GM12878 (cell line): Measurements from ENCODE around the gene TSHZ2. TPM values are rescaled to one million over a fixed set of nuclear protein-coding genes. Genes with fewer than 3 reads are reported as not detected.

ENCODE experiments used
- ATAC-seq: fragments of 200-7000 bp; cut with Tn5 transposase; 3 replicates; pipeline ENCODE4 v1.9.1; 2020; ENCODE audit warnings: mild to moderate bottlenecking, moderate library complexity
- BruUV-seq: library from RNA; stranded (reverse); fragments of 400-500 nt; replicated peaks from 2 replicates; lab custom pipeline; 2021; lab: Mats Ljungman, UMichigan
- CTCF ChIA-PET: fragments of 300-600 bp; sonication (Branson Sonifier 250); formaldehyde crosslinking; extraction: SDS; loops from one replicate; lab custom pipeline; 2021; ENCODE audit warnings: inconsistent platforms; lab: Yijun Ruan, JAX
- POLR2A ChIA-PET: fragments of 350-600 bp; formaldehyde crosslinking; extraction: SDS; loops from one replicate; lab custom pipeline; 2021; ENCODE audit warnings: inconsistent platforms; lab: Charles Lee
- RAD21 ChIA-PET: fragments of 300-600 bp; sonication (Branson Sonifier 250); formaldehyde crosslinking; loops from one replicate; lab custom pipeline; 2023; ENCODE audit warnings: antibody characterized with exemption; ENCODE audit not compliant: unreplicated experiment; lab: Charles Lee
- SMC1A ChIA-PET: fragments of 300-600 bp; sonication (Branson Sonifier 250); formaldehyde crosslinking; loops from one replicate; lab custom pipeline; 2023; ENCODE audit not compliant: unreplicated experiment, uncharacterized antibody; lab: Charles Lee
- DNase-seq: peaks from one replicate; pipeline ENCODE4 v3.0.0-alpha.2; 2011; ENCODE audit warnings: low read depth, low spot score
- FAIRE-seq: peaks from 3 replicates; lab custom pipeline; 2011; peaks lifted over from hg19 to GRCh38; lab: Jason Lieb, UNC
- H2AFZ ChIP-seq: 2 replicates; pipeline ENCODE4 v1.6.0; 2011; ENCODE audit warnings: low read depth, low read length, control low read depth; ENCODE audit not compliant: control insufficient read depth
- H3K27ac ChIP-seq: 2 replicates; pipeline ENCODE4 v1.5.1; 2011; ENCODE audit warnings: control low read depth; ENCODE audit not compliant: control insufficient read depth, insufficient read depth
- H3K27me3 ChIP-seq, 2 experiments: replicated peaks in 1 of 2; 2 replicates each; pipeline versions ENCODE4 v1.6.0 to v1.6.1; 2011; ENCODE audit warnings: low read length in 1 of 2; ENCODE audit not compliant: control insufficient read depth in 2 of 2, insufficient read depth in 2 of 2
- H3K36me3 ChIP-seq, 2 experiments: 2 replicates each; pipeline ENCODE4 v1.5.1; 2011; ENCODE audit warnings: low read length in 1 of 2; ENCODE audit not compliant: control insufficient read depth in 2 of 2, insufficient read depth in 2 of 2
- H3K4me1 ChIP-seq: 2 replicates; pipeline ENCODE4 v1.6.1; 2011; ENCODE audit warnings: mild to moderate bottlenecking, low read length, moderate library complexity, mixed read lengths; ENCODE audit not compliant: control insufficient read depth, insufficient read depth
- H3K4me2 ChIP-seq: 2 replicates; pipeline ENCODE4 v1.6.0; 2011; ENCODE audit warnings: control low read depth; ENCODE audit not compliant: control insufficient read depth, insufficient read depth
- H3K4me3 ChIP-seq: fragments of 200-600 bp; sonication (generic); 2 replicates; pipeline ENCODE4 v1.5.1; 2016
- H3K79me2 ChIP-seq: 2 replicates; pipeline ENCODE4 v1.6.0; 2011; ENCODE audit warnings: low read length; ENCODE audit not compliant: control insufficient read depth, insufficient read depth
- H3K9ac ChIP-seq: 2 replicates; pipeline ENCODE4 v1.8.0; 2011; ENCODE audit warnings: low read length, control low read depth, mixed read lengths; ENCODE audit not compliant: control insufficient read depth, insufficient read depth
- H3K9me3 ChIP-seq: replicated peaks from 3 replicates; pipeline ENCODE4 v1.5.1; 2011; ENCODE audit warnings: mild to moderate bottlenecking, low read length; ENCODE audit not compliant: control insufficient read depth, insufficient read depth
- H4K20me1 ChIP-seq: 2 replicates; pipeline ENCODE4 v1.6.0; 2011; ENCODE audit not compliant: control insufficient read depth, insufficient read depth
- ATF3 ChIP-seq: IDR thresholded peaks from 2 replicates; pipeline ENCODE4 v1.6.1; 2011; ENCODE audit warnings: low read depth, mild to moderate bottlenecking, low read length, moderate library complexity, borderline replicate concordance; ENCODE audit errors: extremely low read depth
- CHD2 ChIP-seq: IDR thresholded peaks from 2 replicates; pipeline ENCODE4 v1.6.1; 2011; ENCODE audit warnings: low read depth, low read length, improper control_type of control experiment, borderline replicate concordance
- EP300 ChIP-seq, 2 experiments: fragments of 150-350 bp in 1 of 2; IDR thresholded peaks; 2 replicates each; pipeline ENCODE4 v1.6.1; 2011 to 2012; ENCODE audit warnings: low read depth in 2 of 2, low read length in 2 of 2, borderline replicate concordance in 1 of 2, improper control_type of control experiment in 1 of 2, inconsistent platforms in 1 of 2; ENCODE audit not compliant: control insufficient read depth in 1 of 2
- NBN ChIP-seq: fragments of 450-650 bp; IDR thresholded peaks from 2 replicates; pipeline ENCODE4 v1.6.1; 2016
- STAT1 ChIP-seq: fragments of 450-650 bp; conservative IDR thresholded peaks from 2 replicates; pipeline ENCODE4 v1.6.1; 2014; ENCODE audit warnings: antibody characterized with exemption, mild to moderate bottlenecking
- ZNF687 ChIP-seq: fragments of 450-650 bp; IDR thresholded peaks from 2 replicates; pipeline ENCODE4 v1.6.1; 2017; ENCODE audit warnings: mild to moderate bottlenecking, moderate library complexity
- WGBS: methylation state at CpG from one replicate; pipeline ENCODE4 v1.1.6; 2016; ENCODE audit warnings: low lambda C conversion rate; ENCODE audit not compliant: insufficient replicate concordance, insufficient coverage; ENCODE audit errors: missing lambda C conversion rate; 5-methylcytosine and 5-hydroxymethylcytosine counted together
- in situ Hi-C: fragments of 300-500 bp; cut with MboI; formaldehyde crosslinking; loops from 9 replicates; pipeline ENCODE4 v1.14.3; 2018; ENCODE audit warnings: mixed read lengths
- intact Hi-C: fragments of 100-400 bp; cut with micrococcal nuclease; formaldehyde crosslinking; loops from one replicate; pipeline ENCODE4 v1.14.2; 2022; ENCODE audit not compliant: unreplicated experiment
- polyA plus RNA-seq, 11 experiments: library from polyadenylated mRNA; depleted of rRNA in 4 of 11; unstranded in 6 of 11; stranded (reverse) in 5 of 11; fragments of >200 nt; fragmentation: Nextera tagmentation in 4 of 11; fragmentation: Illumina TruSeq in 1 of 11; extraction: Ambion mirVana in 4 of 11; extraction: Trizol in 1 of 11; gene quantifications; 1 replicate in 1 of 11; 2 replicates in 10 of 11; pipeline versions ENCODE4 v1.2.1 to v1.2.3, GENCODE V29; 2011 to 2016; ENCODE audit warnings: inconsistent platforms in 2 of 11, missing spikeins in 2 of 11, low read depth in 1 of 11
- total RNA-seq, 4 experiments: library from RNA; depleted of rRNA in 3 of 4; stranded (reverse); fragments of >200 nt in 3 of 4; fragmentation: Illumina TruSeq in 1 of 4; extraction: Trizol in 1 of 4; gene quantifications; 2 replicates each; pipeline versions ENCODE4 v1.2.1 to v1.2.3, GENCODE V29; 2013 to 2021
- TF ChIP-seq, protein P1 (sequence below): IDR thresholded peaks from 2 replicates; pipeline ENCODE4 v1.6.1; 2011; ENCODE audit warnings: borderline replicate concordance, low read depth, mild to moderate bottlenecking, moderate library complexity, mixed read lengths, low read length; ENCODE audit not compliant: insufficient read depth; ENCODE audit errors: extremely low read length
- TF ChIP-seq, protein P2 (sequence below): IDR thresholded peaks from 2 replicates; pipeline ENCODE4 v1.6.1; 2012; ENCODE audit warnings: low read depth, low read length, improper control_type of control experiment

Gene TSHZ2
- total and polyA plus RNA-seq, 10 of the 15 experiments (the other 5 are each of a cell fraction or from before 2014, with no cell fraction given): 0.01 to 0.86 (median 0.13) TPM; not detected in 2

GRCh38 chr20:53175135-53175780 is 203.1 kb downstream of the TSHZ2 start:
- in situ Hi-C loops: no loop called here
- no TSS peak for BruUV-seq
- ChIA-PET RAD21 (interaction anchor here (0.6 kb wide), 1 partner anchor 104 kb away, joined by 6 read pairs; no protein-coding TSS in a partner anchor), SMC1A (no interaction called here), POLR2A (interaction anchor here (0.6 kb wide), 1 partner anchor 26 kb away, joined by 7 read pairs; no protein-coding TSS in a partner anchor), CTCF (interaction anchor here (0.8 kb wide), 1 partner anchor 16 kb away, joined by 3 read pairs; no protein-coding TSS in a partner anchor)
- Histone ChIP-seq H3K4me2 (no peak overlapping the region), H3K4me3 (no peak overlapping the region), H3K27ac (no peak overlapping the region), H3K9ac (no peak overlapping the region), H2AFZ (no peak overlapping the region), H4K20me1 (no peaks in the 10 kb centered on the region), H3K27me3 (0 out of 4 replicates have a peak, but pooled peaks cover 0 to 3% of the 10 kb centered on the region in 2 experiments), H3K79me2 (no peaks in the 10 kb centered on the region), H3K4me1 (no peaks in the 10 kb centered on the region), H3K9me3 (no peaks in the 10 kb centered on the region), H3K36me3 (no peaks in the 10 kb centered on the region)
- TF ChIP-seq, protein P1, sequence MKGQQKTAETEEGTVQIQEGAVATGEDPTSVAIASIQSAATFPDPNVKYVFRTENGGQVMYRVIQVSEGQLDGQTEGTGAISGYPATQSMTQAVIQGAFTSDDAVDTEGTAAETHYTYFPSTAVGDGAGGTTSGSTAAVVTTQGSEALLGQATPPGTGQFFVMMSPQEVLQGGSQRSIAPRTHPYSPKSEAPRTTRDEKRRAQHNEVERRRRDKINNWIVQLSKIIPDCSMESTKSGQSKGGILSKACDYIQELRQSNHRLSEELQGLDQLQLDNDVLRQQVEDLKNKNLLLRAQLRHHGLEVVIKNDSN: no peak
- TF ChIP-seq, protein P2, sequence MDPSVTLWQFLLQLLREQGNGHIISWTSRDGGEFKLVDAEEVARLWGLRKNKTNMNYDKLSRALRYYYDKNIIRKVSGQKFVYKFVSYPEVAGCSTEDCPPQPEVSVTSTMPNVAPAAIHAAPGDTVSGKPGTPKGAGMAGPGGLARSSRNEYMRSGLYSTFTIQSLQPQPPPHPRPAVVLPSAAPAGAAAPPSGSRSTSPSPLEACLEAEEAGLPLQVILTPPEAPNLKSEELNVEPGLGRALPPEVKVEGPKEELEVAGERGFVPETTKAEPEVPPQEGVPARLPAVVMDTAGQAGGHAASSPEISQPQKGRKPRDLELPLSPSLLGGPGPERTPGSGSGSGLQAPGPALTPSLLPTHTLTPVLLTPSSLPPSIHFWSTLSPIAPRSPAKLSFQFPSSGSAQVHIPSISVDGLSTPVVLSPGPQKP: no peak
- WGBS: 28% methylated on average over 9 of the region's 12 CpGs
- FAIRE-seq: no peak
- DNase-seq: no peak
- no peak for ATAC-seq
- intact Hi-C loops: no loop called here

DNA sequence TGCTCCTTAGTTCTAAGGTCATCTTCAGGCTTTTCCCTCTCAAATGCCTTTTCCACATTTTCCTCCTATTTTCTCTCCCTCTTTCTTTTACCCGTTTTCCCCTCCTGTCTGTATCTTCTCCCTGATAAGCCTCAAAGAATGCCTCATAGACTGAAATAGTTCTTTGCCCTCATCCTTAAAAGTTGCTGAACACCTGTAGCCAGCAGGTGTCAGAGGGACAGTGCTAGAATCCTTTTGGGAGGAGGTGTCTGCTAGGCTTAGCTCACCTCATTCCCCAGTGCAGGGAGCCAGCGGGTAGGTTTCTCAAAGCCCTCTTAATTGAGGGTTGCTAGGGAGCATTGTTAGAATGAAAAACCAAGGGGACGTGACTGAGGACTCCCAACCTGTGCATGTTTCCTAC is 204.0 kb downstream of the TSHZ2 start:
- ChIA-PET RAD21 (no interaction called here), POLR2A (no interaction called here), SMC1A (no interaction called here), CTCF (no interaction called here)
- in situ Hi-C loops: no loop called here
- intact Hi-C loops: no loop called here
- no TSS peak for BruUV-seq
- Histone ChIP-seq H2AFZ (no peak overlapping the region), H3K36me3 (no peaks in the 10 kb centered on the region), H3K27me3 (0 out of 4 replicates have a peak, but pooled peaks cover 0 to 3% of the 10 kb centered on the region in 2 experiments), H3K27ac (no peak overlapping the region), H4K20me1 (no peaks in the 10 kb centered on the region), H3K9ac (no peak overlapping the region), H3K4me1 (no peaks in the 10 kb centered on the region), H3K9me3 (no peaks in the 10 kb centered on the region), H3K4me2 (no peak overlapping the region), H3K79me2 (no peaks in the 10 kb centered on the region), H3K4me3 (no peak overlapping the region)
- 35% methylated on average over 3 of the region's 3 CpGs for WGBS
- ATAC-seq (no peak), DNase-seq (no peak), FAIRE-seq (no peak)
- TF ChIP-seq STAT1: no peak
- no peak for TF ChIP-seq EP300 (IDR thresholded peaks at IDR 0.05; ENCODE audit: borderline replicate concordance in 1 of 2, control insufficient read depth in 1 of 2, low read depth in 2 of 2, low read length in 2 of 2)
- TF ChIP-seq ATF3: no peak
- no peak for TF ChIP-seq ZNF687
- TF ChIP-seq CHD2: no peak
- no peak for TF ChIP-seq NBN
